Spinal cord (tissue), 10 donors: ENCODE results near the gene ADH4. TPM values are rescaled to one million over a fixed set of nuclear protein-coding genes. Genes with fewer than 3 reads are reported as not detected.
"Not testable (repeated sequence)": the region's sequence is repeated elsewhere in the genome, so short reads cannot be mapped to it uniquely, and the experiment has no call there.

Source experiments
- DNase-seq, 6 donors: peaks; one replicate each; pipeline versions ENCODE4 v3.0.0 to v3.0.0-alpha.2; 2013 to 2015; ENCODE audit warnings: low spot score in 6 of 6, low read depth in 4 of 6
- H3K27ac ChIP-seq: one replicate; pipeline ENCODE4 v1.5.1; 2013; ENCODE audit warnings: low read depth, low read length, control low read depth
- H3K27me3 ChIP-seq: one replicate; pipeline ENCODE4 v1.6.1; 2013; ENCODE audit warnings: low read length; ENCODE audit not compliant: control insufficient read depth, insufficient read depth
- H3K36me3 ChIP-seq: one replicate; pipeline ENCODE4 v1.6.1; 2013; ENCODE audit warnings: low read length; ENCODE audit not compliant: control insufficient read depth, insufficient read depth
- H3K4me1 ChIP-seq: one replicate; pipeline ENCODE4 v1.6.1; 2013; ENCODE audit warnings: low read length; ENCODE audit not compliant: control insufficient read depth, insufficient read depth
- H3K4me3 ChIP-seq: one replicate; pipeline ENCODE4 v1.5.1; 2013; ENCODE audit warnings: low read depth, low read length, control low read depth
- H3K9me3 ChIP-seq: one replicate; pipeline ENCODE4 v1.6.1; 2013; ENCODE audit warnings: low read length; ENCODE audit not compliant: control insufficient read depth, insufficient read depth
- WGBS: methylation state at CpG from one replicate; pipeline ENCODE4 v1.1.5; 2013; ENCODE audit warnings: missing lambda C conversion rate; ENCODE audit not compliant: insufficient coverage; 5-methylcytosine and 5-hydroxymethylcytosine counted together
- polyA plus RNA-seq, 2 donors: library from polyadenylated mRNA; unstranded; fragments of 120-200 nt; gene quantifications; one replicate each; pipeline ENCODE4 v1.2.1, GENCODE V29; 2013; ENCODE audit not compliant: insufficient read length in 2 of 2
- total RNA-seq, 2 donors: library from RNA; depleted of rRNA in 1 of 2; stranded (reverse); fragments of 120-200 nt in 1 of 2; fragments of >200 nt in 1 of 2; gene quantifications; one replicate each; pipeline versions ENCODE4 v1.2.3 to v1.2.4, GENCODE V29; 2013 to 2014
- donor health status: healthy.

The ADH4 gene
- total and polyA plus RNA-seq, 4 donors: 0.26 TPM; not detected in 3

DNA sequence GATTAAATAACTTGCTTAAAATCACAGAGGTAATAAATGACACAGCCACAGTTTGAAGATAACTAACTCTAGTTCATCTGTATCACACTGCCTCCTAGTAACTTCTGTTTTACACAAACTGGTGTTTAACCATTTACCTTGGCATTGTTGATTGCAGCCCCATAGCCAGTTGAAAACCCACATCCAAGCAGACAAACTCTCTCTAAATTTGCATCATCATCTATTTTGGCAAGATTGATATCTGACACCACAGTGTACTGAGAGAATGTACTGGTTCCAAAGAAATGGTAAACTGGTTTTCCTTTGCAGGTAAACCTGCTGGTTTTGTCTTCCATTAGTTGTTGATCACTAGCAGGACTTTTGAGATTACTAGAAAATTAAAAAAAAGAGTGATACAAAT, 7.8 kb downstream of the ADH4 start:
- H3K4me3 ChIP-seq: no peak overlapping the region
- no peaks in the 10 kb centered on the region for H3K4me1 ChIP-seq
- no peak for DNase-seq
- H3K36me3 ChIP-seq: no peaks in the 10 kb centered on the region
- H3K27ac ChIP-seq: no peak overlapping the region
- H3K9me3 ChIP-seq: no peaks in the 10 kb centered on the region
- no peaks in the 10 kb centered on the region for H3K27me3 ChIP-seq

DNA sequence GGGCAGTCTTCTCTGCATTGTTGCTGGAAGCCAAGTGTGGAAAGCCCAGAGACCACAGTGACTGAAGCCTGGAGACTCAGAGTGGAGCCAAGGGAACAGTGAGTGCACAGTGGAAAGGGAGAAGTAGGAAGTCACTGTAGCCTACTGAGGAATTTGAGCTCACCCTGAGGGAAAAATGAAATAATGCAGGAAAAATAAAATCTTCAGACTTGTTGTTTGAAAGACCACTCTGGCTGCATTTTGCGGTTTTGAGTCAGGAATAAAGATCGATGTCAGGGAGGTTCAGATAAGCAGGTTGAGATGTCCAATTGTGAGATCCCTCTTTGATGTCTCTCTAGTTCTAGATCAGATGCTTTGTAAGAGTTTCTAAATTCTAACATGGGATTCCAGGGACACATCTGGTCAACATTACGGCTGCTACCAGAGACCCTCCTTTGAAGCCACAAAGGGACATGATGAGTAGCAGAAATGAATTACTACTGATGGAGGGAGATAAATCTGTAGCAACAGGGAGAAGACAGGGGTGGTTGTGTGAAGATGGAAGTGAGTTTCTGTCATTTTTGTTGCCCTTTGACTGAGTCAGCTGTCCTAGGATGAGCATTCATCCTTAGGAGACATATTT, 8.4 kb downstream of the ADH4 start:
- Histone ChIP-seq H3K27me3 (no peaks in the 10 kb centered on the region), H3K27ac (no peak overlapping the region), H3K36me3 (no peaks in the 10 kb centered on the region), H3K4me1 (no peaks in the 10 kb centered on the region), H3K4me3 (no peak overlapping the region), H3K9me3 (no peaks in the 10 kb centered on the region)
- WGBS: 67% methylated on average over 3 of the region's 3 CpGs
- no peak for DNase-seq

DNA sequence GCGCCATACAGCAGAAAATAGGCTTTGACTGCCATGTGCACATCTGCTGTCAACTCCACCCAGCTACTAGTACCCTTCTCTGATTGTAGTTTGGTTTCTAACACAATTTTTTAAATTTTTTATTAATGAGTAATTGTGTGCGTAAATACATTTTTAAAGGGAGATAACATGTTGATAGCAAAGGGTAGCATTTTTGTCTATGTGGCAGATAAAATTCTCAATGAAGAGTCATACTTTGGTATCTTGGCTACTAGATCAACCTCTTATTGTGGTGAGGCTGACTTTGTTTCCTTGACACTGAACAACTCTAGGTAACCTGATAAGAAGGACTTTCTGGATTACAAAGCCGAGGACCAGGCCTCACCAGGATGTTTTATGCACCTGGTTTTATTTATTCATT, 9.5 kb downstream of the ADH4 start:
- Histone ChIP-seq H3K4me1 (no peaks in the 10 kb centered on the region), H3K9me3 (no peaks in the 10 kb centered on the region), H3K27ac (no peak overlapping the region), H3K4me3 (no peak overlapping the region), H3K36me3 (no peaks in the 10 kb centered on the region), H3K27me3 (no peaks in the 10 kb centered on the region)
- no peak for DNase-seq
- 100% methylated on average over 1 of the region's 3 CpGs for WGBS

DNA sequence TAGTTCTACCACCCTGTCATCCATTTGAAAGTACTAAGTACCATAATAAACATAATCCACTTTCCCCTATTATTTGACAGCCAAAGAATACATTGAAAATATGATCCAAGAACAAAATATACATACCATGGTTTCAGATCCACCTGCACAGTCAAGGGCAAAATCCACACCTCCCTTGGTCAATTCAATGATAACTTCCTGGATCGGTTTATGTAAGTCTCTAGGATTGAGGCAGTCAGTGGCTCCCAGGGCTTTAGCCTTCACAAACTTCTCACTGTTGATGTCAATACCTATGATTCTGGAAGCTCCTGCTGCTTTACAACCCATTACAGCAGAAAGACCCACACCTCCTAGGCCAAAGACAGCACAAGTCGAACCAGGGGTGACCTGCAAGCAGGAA, 12.7 kb downstream of the ADH4 start:
- H3K27me3 ChIP-seq: no peaks in the 10 kb centered on the region
- no CpG with 5 or more reads among the region's 2 CpGs for WGBS
- H3K4me1 ChIP-seq: no peaks in the 10 kb centered on the region
- no peak overlapping the region for H3K27ac ChIP-seq
- no peaks in the 10 kb centered on the region for H3K9me3 ChIP-seq
- H3K4me3 ChIP-seq: no peak overlapping the region
- no peak for DNase-seq
- no peaks in the 10 kb centered on the region for H3K36me3 ChIP-seq

DNA sequence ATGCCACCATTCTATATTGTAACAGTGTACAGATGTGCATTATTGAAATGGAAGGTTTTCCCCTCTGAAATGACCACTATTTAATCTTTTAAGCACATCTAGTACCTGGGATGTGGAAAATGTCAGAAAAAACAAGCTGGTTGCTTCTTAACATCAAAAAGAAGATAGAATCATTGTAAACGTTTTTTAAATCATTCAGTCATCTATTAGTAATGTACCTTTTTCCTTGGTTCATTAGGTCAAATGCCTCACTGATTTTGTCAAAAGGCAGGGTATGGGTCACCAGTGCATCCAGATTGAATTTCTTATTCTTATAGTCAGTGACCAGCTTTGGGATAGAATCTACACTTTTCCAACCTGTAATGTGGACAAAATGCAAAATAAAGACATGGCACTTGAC, 17.7 kb downstream of the ADH4 start:
- DNase-seq: no peak
- no CpG with 5 or more reads among the region's 1 CpG for WGBS

DNA sequence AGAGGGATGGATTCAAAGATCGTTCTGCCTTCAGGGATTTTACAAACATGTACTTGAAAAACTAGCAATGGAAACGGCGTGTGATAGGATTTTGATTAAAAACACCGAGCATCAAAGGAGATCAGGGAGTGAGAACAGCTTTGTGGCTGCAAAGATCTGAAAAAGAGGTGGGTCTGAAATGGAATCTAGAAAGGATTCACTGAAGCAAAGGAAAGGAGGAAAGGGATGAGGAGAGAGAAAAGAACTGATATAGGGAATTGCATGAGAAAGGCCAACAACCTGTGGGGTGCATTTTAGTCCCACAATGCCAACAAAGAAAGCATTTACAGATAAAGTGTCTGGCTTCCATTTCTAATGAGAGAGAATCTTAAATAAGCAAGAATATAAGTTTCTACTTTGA, 23.1 kb downstream of the ADH4 start:
- Histone ChIP-seq H3K36me3 (no peaks in the 10 kb centered on the region), H3K27ac (no peak overlapping the region), H3K27me3 (no peaks in the 10 kb centered on the region), H3K4me1 (no peaks in the 10 kb centered on the region), H3K4me3 (no peak overlapping the region), H3K9me3 (no peaks in the 10 kb centered on the region)
- no peak for DNase-seq
- WGBS: 89% methylated on average over 4 of the region's 4 CpGs

More for the DNA sequence above, 17.7 kb downstream of the ADH4 start:
- Histone ChIP-seq H3K9me3 (no peaks in the 10 kb centered on the region), H3K4me3 (no peak overlapping the region), H3K36me3 (no peaks in the 10 kb centered on the region), H3K4me1 (no peaks in the 10 kb centered on the region), H3K27ac (no peak overlapping the region), H3K27me3 (no peaks in the 10 kb centered on the region)

DNA sequence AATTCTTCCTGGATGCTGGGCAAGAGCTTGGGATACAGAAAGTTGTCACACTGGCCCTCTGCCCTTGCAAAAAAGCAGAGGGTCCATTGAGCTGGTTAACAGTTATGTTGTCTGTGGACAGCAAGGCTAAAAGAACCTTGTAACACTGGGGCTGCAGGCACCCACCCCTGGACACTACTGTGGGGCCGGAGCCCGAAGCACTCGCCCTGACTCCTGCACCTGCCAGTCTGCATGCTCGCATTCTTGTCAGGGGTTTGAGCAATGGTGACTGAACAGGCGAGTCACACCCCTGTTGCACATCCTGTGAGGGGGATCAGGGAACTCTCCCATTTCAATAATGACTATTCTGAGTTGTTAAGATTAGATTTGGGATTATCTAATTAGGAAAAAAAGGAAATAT, 23.6 kb downstream of the ADH4 start:
- no peaks in the 10 kb centered on the region for H3K4me1 ChIP-seq
- 100% methylated on average over 3 of the region's 5 CpGs for WGBS
- H3K36me3 ChIP-seq: no peaks in the 10 kb centered on the region
- no peak overlapping the region for H3K4me3 ChIP-seq
- no peak overlapping the region for H3K27ac ChIP-seq
- DNase-seq: no peak
- H3K27me3 ChIP-seq: no peaks in the 10 kb centered on the region
- H3K9me3 ChIP-seq: no peaks in the 10 kb centered on the region

DNA sequence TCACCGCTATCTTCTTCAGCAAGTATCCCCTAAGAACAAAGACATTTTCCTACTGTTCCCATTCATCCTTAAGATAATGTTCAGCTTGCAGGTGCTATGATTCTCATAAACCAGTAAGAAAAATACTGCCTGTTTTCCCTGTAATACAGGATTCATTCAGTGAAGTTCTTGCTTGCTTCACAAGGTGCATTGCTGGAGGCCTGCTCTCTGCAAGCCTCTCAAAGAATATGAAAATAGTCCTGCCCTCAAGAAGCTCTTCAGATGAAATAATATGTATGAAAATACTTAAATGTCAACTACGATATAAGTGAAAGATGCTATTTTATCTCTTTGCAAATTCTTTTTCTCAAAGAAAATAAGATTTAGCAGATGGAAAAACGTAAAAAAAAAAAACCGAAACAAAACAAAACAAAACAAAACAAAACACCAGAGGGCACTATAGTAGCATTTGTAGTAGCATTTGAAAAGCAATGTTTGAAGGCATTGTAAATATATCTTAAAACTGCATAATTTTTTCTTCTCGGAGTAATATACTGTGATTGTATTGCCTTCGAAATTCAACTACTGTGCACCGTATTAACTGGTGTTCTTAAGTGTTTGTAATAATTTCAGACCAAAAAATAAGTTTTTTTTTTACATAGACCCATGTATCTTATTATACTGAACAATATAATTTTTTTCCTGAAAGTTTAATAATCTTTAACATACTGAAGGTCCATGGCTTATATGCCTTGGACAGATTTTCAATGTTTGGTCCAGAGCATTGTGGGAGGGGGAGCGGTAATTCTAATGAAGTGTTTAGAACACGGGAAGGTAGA, 26.0 kb downstream of the ADH4 start:
- Histone ChIP-seq H3K36me3 (no peaks in the 10 kb centered on the region), H3K4me1 (no peaks in the 10 kb centered on the region), H3K4me3 (no peak overlapping the region), H3K27me3 (no peaks in the 10 kb centered on the region), H3K27ac (no peak overlapping the region), H3K9me3 (no peaks in the 10 kb centered on the region)
- WGBS: no CpG with 5 or more reads among the region's 9 CpGs
- DNase-seq: peak in 2 of 6 donors; percentile 30 to 66

DNA sequence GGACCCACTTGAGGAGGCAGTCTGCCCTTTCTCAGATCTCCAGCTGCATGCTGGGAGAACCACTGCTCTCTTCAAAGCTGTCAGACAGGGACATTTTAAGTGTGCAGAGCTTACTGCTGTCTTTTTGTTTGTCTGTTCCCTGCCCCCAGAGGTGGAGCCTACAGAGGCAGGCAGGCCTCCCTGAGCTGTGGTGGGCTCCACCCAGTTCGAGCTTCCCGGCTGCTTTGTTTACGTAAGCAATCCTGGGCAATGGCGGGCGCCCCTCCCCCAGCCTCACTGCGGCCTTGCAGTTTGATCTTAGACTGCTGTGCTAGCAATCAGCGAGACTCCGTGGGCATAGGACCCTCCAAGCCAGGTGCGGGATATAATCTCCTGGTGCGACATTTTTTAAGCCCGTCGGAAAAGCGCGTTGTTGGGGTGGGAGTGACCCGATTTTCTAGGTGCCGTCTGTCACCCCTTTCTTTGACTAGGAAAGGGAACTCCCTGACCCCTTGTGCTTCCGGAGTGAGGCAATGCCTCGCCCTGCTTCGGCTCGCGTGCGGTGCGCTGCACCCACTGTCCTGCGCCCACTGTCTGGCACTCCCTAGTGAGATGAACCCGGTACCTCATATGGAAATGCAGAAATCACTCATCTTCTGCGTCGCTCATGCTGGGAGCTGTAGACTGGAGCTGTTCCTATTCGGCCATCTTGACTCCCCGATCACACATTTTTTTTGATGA, 26.8 kb downstream of the ADH4 start:
- not testable (repeated sequence) for H3K27ac ChIP-seq, H3K36me3 ChIP-seq, H3K4me3 ChIP-seq, H3K4me1 ChIP-seq, H3K27me3 ChIP-seq, DNase-seq, H3K9me3 ChIP-seq
- 97% methylated on average over 17 of the region's 29 CpGs for WGBS
